IMR-90 (cell line): Measurements from ENCODE around the gene LTBP2. TPM values are rescaled to one million over a fixed set of nuclear protein-coding genes. Genes with fewer than 3 reads are reported as not detected.

Source experiments
- ATAC-seq: fragments of 200-7000 bp; cut with Tn5 transposase; 2 replicates; pipeline ENCODE4 v1.9.1; 2020; ENCODE audit warnings: low read depth, mild to moderate bottlenecking, moderate library complexity
- BruUV-seq: library from RNA; stranded (reverse); fragments of 400-500 nt; replicated peaks from 2 replicates; lab custom pipeline; 2021; lab: Mats Ljungman, UMichigan
- CTCF ChIA-PET: fragments of 300-600 bp; formaldehyde crosslinking; extraction: SDS; loops from one replicate; lab custom pipeline; 2021; ENCODE audit warnings: antibody characterized with exemption; lab: Yijun Ruan, JAX
- POLR2A ChIA-PET: fragments of 300-600 bp; sonication (Branson Sonifier 250); formaldehyde crosslinking; loops from one replicate; lab custom pipeline; 2022; ENCODE audit warnings: antibody characterized with exemption; ENCODE audit not compliant: unreplicated experiment; lab: Charles Lee
- DNase-seq: peaks from one replicate; pipeline ENCODE4 v3.0.0; 2013
- H2AFZ ChIP-seq: replicated peaks from 2 replicates; pipeline ENCODE3; 2013; ENCODE audit warnings: low read length, mild to moderate bottlenecking; ENCODE audit not compliant: poor library complexity
- H2AK5ac ChIP-seq: 2 replicates; pipeline ENCODE4 v1.6.1; 2013; ENCODE audit warnings: low read depth, low read length, inconsistent platforms
- H2AK9ac ChIP-seq: replicated peaks from 2 replicates; pipeline ENCODE3; 2013; ENCODE audit warnings: mild to moderate bottlenecking, low read depth, low read length, moderate library complexity; ENCODE audit not compliant: poor library complexity
- H2BK120ac ChIP-seq: 2 replicates; pipeline ENCODE4 v1.6.1; 2013; ENCODE audit warnings: low read depth, low read length, inconsistent platforms
- H2BK15ac ChIP-seq: 3 replicates; pipeline ENCODE4 v1.6.1; 2013; ENCODE audit warnings: low read depth, low read length, inconsistent platforms
- H2BK20ac ChIP-seq: 2 replicates; pipeline ENCODE4 v1.6.1; 2013; ENCODE audit warnings: low read depth, mild to moderate bottlenecking, inconsistent platforms, low read length, moderate library complexity
- H2BK5ac ChIP-seq: 2 replicates; pipeline ENCODE4 v1.6.1; 2013; ENCODE audit warnings: mild to moderate bottlenecking, low read depth, low read length, inconsistent platforms; ENCODE audit not compliant: poor library complexity, severe bottlenecking
- H3K14ac ChIP-seq: replicated peaks from 2 replicates; pipeline ENCODE4 v1.6.1; 2013; ENCODE audit warnings: low read depth, low read length, inconsistent platforms
- H3K18ac ChIP-seq: 2 replicates; pipeline ENCODE4 v1.6.1; 2013; ENCODE audit warnings: low read depth, low read length, control low read depth
- H3K23ac ChIP-seq: 2 replicates; pipeline ENCODE4 v1.6.1; 2013; ENCODE audit warnings: low read depth, low read length, inconsistent platforms
- H3K27ac ChIP-seq: 2 replicates; pipeline ENCODE4 v1.5.1; 2013; ENCODE audit warnings: mild to moderate bottlenecking, control low read depth, low read length; ENCODE audit not compliant: insufficient read depth
- H3K27me3 ChIP-seq: 2 replicates; pipeline ENCODE4 v1.6.1; 2013; ENCODE audit warnings: low read length; ENCODE audit not compliant: control insufficient read depth, insufficient read depth
- H3K36me3 ChIP-seq: 2 replicates; pipeline ENCODE4 v1.6.1; 2013; ENCODE audit warnings: low read length, mixed read lengths; ENCODE audit not compliant: control insufficient read depth, insufficient read depth
- H3K4ac ChIP-seq: 2 replicates; pipeline ENCODE4 v1.6.1; 2013; ENCODE audit warnings: low read depth, low read length, inconsistent platforms
- H3K4me1 ChIP-seq: 2 replicates; pipeline ENCODE4 v1.6.1; 2013; ENCODE audit warnings: low read length, mixed read lengths; ENCODE audit not compliant: control insufficient read depth, insufficient read depth
- H3K4me2 ChIP-seq: 2 replicates; pipeline ENCODE4 v1.6.1; 2013; ENCODE audit warnings: low read depth, mild to moderate bottlenecking, control low read depth, low read length, moderate library complexity
- H3K4me3 ChIP-seq: 2 replicates; pipeline ENCODE4 v1.5.1; 2013; ENCODE audit warnings: low read depth, mild to moderate bottlenecking, control low read depth, low read length, moderate library complexity; ENCODE audit not compliant: insufficient read depth
- H3K56ac ChIP-seq: 2 replicates; pipeline ENCODE4 v1.6.1; 2013; ENCODE audit warnings: low read length, inconsistent platforms; ENCODE audit not compliant: insufficient read depth; ENCODE audit errors: extremely low read depth
- H3K79me1 ChIP-seq, 2 experiments: 2 replicates each; pipeline ENCODE4 v1.6.1; 2013; ENCODE audit warnings: low read length in 2 of 2, inconsistent platforms in 1 of 2, low read depth in 1 of 2
- H3K9ac ChIP-seq: 2 replicates; pipeline ENCODE4 v1.6.1; 2013; ENCODE audit warnings: low read depth, low read length, control low read depth
- H3K9me1 ChIP-seq: 2 replicates; pipeline ENCODE4 v1.6.1; 2013; ENCODE audit warnings: low read length, inconsistent platforms; ENCODE audit not compliant: insufficient read depth
- H3K9me3 ChIP-seq: 2 replicates; pipeline ENCODE4 v1.6.1; 2013; ENCODE audit warnings: low read length; ENCODE audit not compliant: control insufficient read depth, insufficient read depth
- H4K20me1 ChIP-seq: 2 replicates; pipeline ENCODE4 v1.6.1; 2013; ENCODE audit warnings: low read length, inconsistent platforms; ENCODE audit not compliant: insufficient read depth
- H4K5ac ChIP-seq: 2 replicates; pipeline ENCODE4 v1.6.1; 2013; ENCODE audit warnings: mild to moderate bottlenecking, low read depth, low read length, control low read depth
- H4K8ac ChIP-seq, 2 experiments: 2 replicates each; pipeline ENCODE4 v1.6.1; 2013; ENCODE audit warnings: low read depth in 2 of 2, low read length in 2 of 2, control low read depth in 1 of 2, inconsistent platforms in 1 of 2
- H4K91ac ChIP-seq: 2 replicates; pipeline ENCODE4 v1.6.1; 2013; ENCODE audit warnings: low read depth, low read length, inconsistent platforms; ENCODE audit not compliant: insufficient read depth
- BHLHE40 ChIP-seq: fragments of 150-350 bp; IDR thresholded peaks from 2 replicates; pipeline ENCODE4 v1.6.1; 2016; ENCODE audit warnings: mild to moderate bottlenecking, low read depth, low read length
- CEBPB ChIP-seq: IDR thresholded peaks from 2 replicates; pipeline ENCODE4 v1.6.1; 2012; ENCODE audit warnings: low read depth, low read length, improper control_type of control experiment
- CHD1 ChIP-seq: IDR thresholded peaks from 2 replicates; pipeline ENCODE4 v1.6.1; 2012; ENCODE audit warnings: low read depth, low read length, improper control_type of control experiment
- CTCF ChIP-seq: conservative IDR thresholded peaks from 2 replicates; pipeline ENCODE4 v1.5.1; 2012; ENCODE audit warnings: mild to moderate bottlenecking, low read depth, low read length, improper control_type of control experiment
- FOS ChIP-seq: fragments of 150-350 bp; IDR thresholded peaks from 2 replicates; pipeline ENCODE4 v1.6.1; 2016; ENCODE audit warnings: low read depth, low read length
- MAFK ChIP-seq: IDR thresholded peaks from 2 replicates; pipeline ENCODE4 v1.6.1; 2012; ENCODE audit warnings: low read depth, low read length, improper control_type of control experiment
- MAZ ChIP-seq: IDR thresholded peaks from 2 replicates; pipeline ENCODE4 v1.6.1; 2012; ENCODE audit warnings: low read depth, mild to moderate bottlenecking, low read length, improper control_type of control experiment, moderate library complexity, borderline replicate concordance
- MXI1 ChIP-seq: IDR thresholded peaks from 2 replicates; pipeline ENCODE4 v1.6.1; 2012; ENCODE audit warnings: low read depth, mild to moderate bottlenecking, low read length, moderate library complexity, borderline replicate concordance
- NFE2L2 ChIP-seq: fragments of 150-350 bp; IDR thresholded peaks from 2 replicates; pipeline ENCODE4 v1.6.1; 2016; ENCODE audit warnings: low read depth, mild to moderate bottlenecking, low read length
- POLR2A ChIP-seq: IDR thresholded peaks from 2 replicates; pipeline ENCODE4 v1.6.1; 2012; ENCODE audit warnings: mild to moderate bottlenecking, low read depth, low read length
- RAD21 ChIP-seq: IDR thresholded peaks from 2 replicates; pipeline ENCODE4 v1.6.1; 2012; ENCODE audit warnings: low read length, improper control_type of control experiment
- RCOR1 ChIP-seq: IDR thresholded peaks from 2 replicates; pipeline ENCODE4 v1.6.1; 2012; ENCODE audit warnings: mild to moderate bottlenecking, low read length, improper control_type of control experiment; ENCODE audit not compliant: insufficient replicate concordance
- RFX5 ChIP-seq: IDR thresholded peaks from 2 replicates; pipeline ENCODE4 v1.8.0; 2012; ENCODE audit warnings: low read depth, mild to moderate bottlenecking, low read length, moderate library complexity
- SMC3 ChIP-seq: fragments of 150-350 bp; IDR thresholded peaks from 2 replicates; pipeline ENCODE4 v1.6.1; 2016; ENCODE audit warnings: low read depth, mild to moderate bottlenecking, antibody characterized with exemption, low read length, moderate library complexity
- USF2 ChIP-seq: fragments of 150-350 bp; IDR thresholded peaks from 2 replicates; pipeline ENCODE4 v1.6.1; 2017; ENCODE audit warnings: mild to moderate bottlenecking, antibody characterized with exemption, low read length, low read depth
- WGBS, 2 experiments: methylation state at CpG; one replicate each; pipeline versions ENCODE4 v1.1.5 to v1.1.7; 2013; ENCODE audit warnings: missing lambda C conversion rate in 2 of 2; ENCODE audit not compliant: insufficient read length in 1 of 2; ENCODE audit errors: extremely low coverage in 2 of 2; 5-methylcytosine and 5-hydroxymethylcytosine counted together
- dilution Hi-C: fragments of 300-500 bp; cut with HindIII; formaldehyde crosslinking; loops from one replicate; pipeline ENCODE4 v1.14.3; 2018; ENCODE audit warnings: low sequenced_read_pairs; ENCODE audit not compliant: unreplicated experiment
- in situ Hi-C: fragments of 300-500 bp; cut with MboI; formaldehyde crosslinking; loops from 3 replicates; pipeline ENCODE4 v1.14.3; 2019; ENCODE audit warnings: low sequenced_read_pairs, inconsistent platforms, mixed read lengths
- intact Hi-C: fragments of 100-400 bp; cut with micrococcal nuclease; formaldehyde crosslinking; loops from 2 replicates; pipeline ENCODE4 v1.10.0; 2022
- polyA plus RNA-seq, 3 experiments: library from polyadenylated mRNA; depleted of rRNA; stranded (reverse); fragments of >200 nt; gene quantifications; 2 replicates each; pipeline ENCODE4 v1.2.3, GENCODE V29; 2012; ENCODE audit warnings: low replicate concordance in 1 of 3
- total RNA-seq: library from RNA; depleted of rRNA; stranded (reverse); fragments of >200 nt; gene quantifications from 2 replicates; pipeline ENCODE4 v1.2.3, GENCODE V29; 2012
- TF ChIP-seq, protein P1 (sequence below): fragments of 150-350 bp; IDR thresholded peaks from 2 replicates; pipeline ENCODE4 v1.6.1; 2016; ENCODE audit warnings: low read depth, mild to moderate bottlenecking, low read length, moderate library complexity, borderline replicate concordance

LTBP2 gene
- total and polyA plus RNA-seq, 2 of the 4 experiments (the other 2 are of a cell fraction) = 23.8 to 79.3 TPM

DNA sequence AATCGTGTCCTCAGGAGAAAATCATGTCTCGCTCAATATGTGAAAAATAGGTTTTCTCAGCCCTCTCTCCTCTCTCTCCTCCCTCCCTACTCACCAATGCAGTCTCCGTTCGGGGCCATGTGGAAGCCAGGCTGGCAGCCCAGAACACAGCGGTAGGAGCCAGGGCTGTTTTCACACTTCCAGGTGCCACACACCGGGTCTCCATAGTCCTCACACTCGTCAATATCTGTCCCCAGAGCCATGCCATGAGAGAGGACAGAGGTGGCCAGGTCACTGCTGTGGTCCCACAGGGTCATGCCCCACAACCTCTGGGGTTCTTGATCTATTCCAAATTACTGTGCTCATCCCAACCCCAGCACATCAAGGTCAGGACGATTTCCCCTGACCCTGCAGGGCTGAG, 105.0 kb downstream of the LTBP2 start:
- CTCF ChIA-PET = no interaction called here
- Histone ChIP-seq H3K9me3 (no peaks in the 10 kb centered on the region), H4K20me1 (no peaks in the 10 kb centered on the region), H2AK9ac (no peak overlapping the region), H3K79me1 (peaks cover 0 to 4% of the 10 kb centered on the region in 2 experiments; a peak in 1 of 4 replicates), H3K23ac (no peak overlapping the region), H4K8ac (no peak overlapping the region), H3K4me1 (peaks cover 10% of the 10 kb centered on the region), H4K91ac (no peak overlapping the region), H2BK20ac (no peak overlapping the region), H2AK5ac (no peak overlapping the region), H2AFZ (no peak overlapping the region), H3K36me3 (peaks cover 26% of the 10 kb centered on the region), H3K14ac (no peak overlapping the region), H3K9me1 (peaks cover 11% of the 10 kb centered on the region; the same call in 1 of the 2 replicates), H2BK15ac (no peak overlapping the region), H2BK120ac (no peak overlapping the region), H3K27me3 (no peaks in the 10 kb centered on the region), H4K5ac (no peak overlapping the region), H2BK5ac (no peak overlapping the region), H3K4me2 (no peak overlapping the region), H3K27ac (no peak overlapping the region), H3K56ac (no peak overlapping the region), H3K18ac (no peak overlapping the region), H3K4ac (0 out of 2 replicates have a peak overlapping the region, but pooled peaks have one; percentile 33), H3K4me3 (no peak overlapping the region), H3K9ac (no peak overlapping the region)
- dilution Hi-C loops = no loop called here
- 67% methylated on average over 6 of the region's 8 CpGs; no CpG with 5 or more reads in 1 of the 2 experiments for WGBS, 2 experiments
- TF ChIP-seq CHD1 (no peak), RFX5 (no peak), MXI1 (no peak), RCOR1 (no peak), RAD21 (no peak), CEBPB (no peak), MAZ (no peak), POLR2A (no peak), BHLHE40 (no peak), NFE2L2 (no peak), USF2 (no peak), MAFK (no peak), SMC3 (no peak), FOS (no peak), CTCF (no peak)
- TF ChIP-seq, protein P1, sequence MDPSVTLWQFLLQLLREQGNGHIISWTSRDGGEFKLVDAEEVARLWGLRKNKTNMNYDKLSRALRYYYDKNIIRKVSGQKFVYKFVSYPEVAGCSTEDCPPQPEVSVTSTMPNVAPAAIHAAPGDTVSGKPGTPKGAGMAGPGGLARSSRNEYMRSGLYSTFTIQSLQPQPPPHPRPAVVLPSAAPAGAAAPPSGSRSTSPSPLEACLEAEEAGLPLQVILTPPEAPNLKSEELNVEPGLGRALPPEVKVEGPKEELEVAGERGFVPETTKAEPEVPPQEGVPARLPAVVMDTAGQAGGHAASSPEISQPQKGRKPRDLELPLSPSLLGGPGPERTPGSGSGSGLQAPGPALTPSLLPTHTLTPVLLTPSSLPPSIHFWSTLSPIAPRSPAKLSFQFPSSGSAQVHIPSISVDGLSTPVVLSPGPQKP = no peak
- POLR2A ChIA-PET = no interaction called here
- BruUV-seq = no TSS peak
- ATAC-seq (no peak), DNase-seq (no peak)
- in situ Hi-C loops = loop anchor here (10.0 kb wide), 1 partner anchor 288 kb away; no protein-coding TSS in a partner anchor
- intact Hi-C loops = no loop called here
